HG03039 (cell line): ENCODE results near the gene LBP.
"Not testable (repeated sequence)": the region's sequence is repeated elsewhere in the genome, so short reads cannot be mapped to it uniquely, and the experiment has no call there.

Experiments
- ATAC-seq: cut with Tn5 transposase; IDR thresholded peaks from one replicate; pipeline ENCODE4 v1.9.1; 2021; ENCODE audit warnings: mild to moderate bottlenecking, moderate library complexity; ENCODE audit not compliant: unreplicated experiment

LBP gene, protein sequence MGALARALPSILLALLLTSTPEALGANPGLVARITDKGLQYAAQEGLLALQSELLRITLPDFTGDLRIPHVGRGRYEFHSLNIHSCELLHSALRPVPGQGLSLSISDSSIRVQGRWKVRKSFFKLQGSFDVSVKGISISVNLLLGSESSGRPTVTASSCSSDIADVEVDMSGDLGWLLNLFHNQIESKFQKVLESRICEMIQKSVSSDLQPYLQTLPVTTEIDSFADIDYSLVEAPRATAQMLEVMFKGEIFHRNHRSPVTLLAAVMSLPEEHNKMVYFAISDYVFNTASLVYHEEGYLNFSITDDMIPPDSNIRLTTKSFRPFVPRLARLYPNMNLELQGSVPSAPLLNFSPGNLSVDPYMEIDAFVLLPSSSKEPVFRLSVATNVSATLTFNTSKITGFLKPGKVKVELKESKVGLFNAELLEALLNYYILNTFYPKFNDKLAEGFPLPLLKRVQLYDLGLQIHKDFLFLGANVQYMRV

DNA sequence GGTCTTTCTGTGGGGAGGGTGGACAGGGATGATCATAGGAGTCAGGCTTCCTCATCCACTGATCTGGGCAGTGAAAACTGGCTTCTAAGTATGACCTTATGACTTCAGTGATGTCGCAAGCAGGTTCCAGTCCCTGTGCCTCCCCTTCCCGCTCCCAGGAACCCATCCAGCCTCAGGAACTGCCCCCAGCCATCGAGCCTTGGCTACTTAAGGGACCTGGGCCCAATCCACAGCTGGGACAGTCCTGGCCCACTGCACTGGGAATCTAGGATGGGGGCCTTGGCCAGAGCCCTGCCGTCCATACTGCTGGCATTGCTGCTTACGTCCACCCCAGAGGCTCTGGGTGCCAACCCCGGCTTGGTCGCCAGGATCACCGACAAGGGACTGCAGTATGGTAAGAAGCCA is at the start of gene LBP:
Gene LBP, plus strand, starts transcription at position 236 of the 405 bp plus-strand sequence. Its CDS starts 35 bp downstream, at position 271.
- no peak for ATAC-seq

DNA sequence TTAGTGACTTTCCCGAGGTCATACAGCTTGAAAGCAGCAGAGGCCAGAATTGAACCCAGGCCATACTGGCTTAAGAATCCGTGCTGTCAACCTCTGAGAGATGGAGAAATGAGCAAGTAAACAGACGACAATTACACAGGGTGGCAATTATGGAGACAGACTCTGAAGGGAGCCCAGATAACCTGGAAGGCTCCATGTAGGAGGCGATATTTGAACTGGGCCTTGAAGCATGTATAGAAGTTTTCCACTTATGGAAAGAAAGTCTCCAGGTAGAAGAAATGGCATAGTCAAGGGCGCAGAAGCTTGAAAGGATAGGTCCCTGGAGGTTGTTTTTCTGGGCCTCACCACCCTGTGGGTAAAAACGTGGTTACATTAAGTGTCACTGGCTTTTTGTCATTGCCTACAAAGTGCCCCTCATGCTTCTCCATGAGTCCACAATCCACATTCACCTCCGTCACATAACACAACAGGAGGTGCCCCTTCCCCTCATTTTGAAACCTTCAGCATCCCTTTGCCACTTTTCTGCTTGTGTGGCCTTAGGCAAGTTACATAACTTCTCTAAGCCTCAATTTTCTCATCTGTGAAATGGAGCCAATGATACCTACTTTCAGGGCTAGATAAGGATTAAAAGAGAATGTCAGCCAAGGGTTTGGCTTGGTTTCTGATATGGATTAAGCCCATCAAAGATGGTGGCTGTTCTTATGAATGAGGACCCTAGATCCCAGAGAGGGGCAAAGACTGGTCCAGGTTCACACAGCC is 48.2 kb upstream of the LBP start:
- no peak for ATAC-seq

DNA sequence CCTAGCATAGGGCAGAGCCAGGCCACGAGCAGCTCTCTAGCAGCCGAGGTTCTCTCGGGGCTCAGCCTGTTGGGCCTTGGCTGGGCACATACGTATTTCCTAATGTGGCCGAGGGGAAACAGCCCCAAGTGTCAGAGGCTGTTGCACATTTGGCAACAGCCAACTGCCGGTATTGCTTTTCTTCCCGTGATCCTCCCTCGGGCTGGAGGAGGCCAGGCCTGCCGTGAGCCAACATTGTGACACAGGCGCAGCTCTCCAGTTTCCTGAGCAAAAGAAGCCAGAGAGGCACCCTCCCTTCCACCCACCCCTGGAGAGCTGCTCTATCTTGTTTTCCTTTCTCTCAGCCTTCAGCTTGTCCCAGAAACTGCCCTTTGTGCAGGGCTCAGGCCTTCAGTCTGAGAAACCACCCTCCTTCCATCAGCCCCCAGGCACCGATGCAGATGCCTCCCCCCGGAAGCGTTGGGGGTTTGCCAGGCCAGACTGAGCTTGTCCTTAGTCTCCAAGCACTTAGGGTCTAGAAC is 47.5 kb upstream of the LBP start:
- no peak for ATAC-seq

DNA sequence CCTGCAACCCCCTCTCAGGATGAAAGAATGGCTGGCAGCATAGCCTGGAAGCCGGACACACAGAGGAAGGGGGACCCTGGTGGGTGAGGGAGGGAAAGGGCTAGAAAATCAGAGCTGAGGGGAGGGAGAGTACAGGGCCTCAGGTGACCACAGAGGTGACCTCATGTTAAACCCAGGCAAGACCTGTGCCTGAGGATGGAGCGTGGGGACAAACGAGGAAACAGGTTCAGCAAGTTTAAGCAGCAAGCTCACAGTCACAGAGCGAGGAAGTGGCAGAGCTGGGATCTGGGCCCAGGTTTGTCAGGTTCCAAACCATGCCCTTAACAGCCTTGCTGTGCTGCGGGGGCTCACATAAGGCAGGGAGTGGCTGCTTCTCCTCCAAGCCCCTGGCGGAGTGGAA is 46.3 kb upstream of the LBP start:
- no peak for ATAC-seq

DNA sequence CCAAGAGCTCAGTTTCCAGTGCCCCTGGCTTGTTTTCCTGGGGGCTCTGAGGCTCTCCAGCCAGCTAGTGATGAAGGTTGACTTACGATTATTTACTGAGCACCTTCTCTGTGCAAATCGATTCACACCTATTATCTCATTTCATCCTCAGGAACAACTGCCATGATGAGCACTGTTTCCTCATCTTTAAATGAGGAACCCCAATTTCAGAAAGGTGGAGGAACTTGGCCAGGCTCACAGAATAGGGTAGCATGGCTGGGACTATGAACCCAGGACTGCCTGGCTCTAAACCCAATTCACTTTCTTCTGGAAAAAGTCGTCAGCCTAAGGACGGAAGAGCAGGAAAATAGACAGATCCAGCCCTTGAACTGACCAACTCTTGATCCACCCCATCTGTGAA is 45.8 kb upstream of the LBP start:
- no peak for ATAC-seq

DNA sequence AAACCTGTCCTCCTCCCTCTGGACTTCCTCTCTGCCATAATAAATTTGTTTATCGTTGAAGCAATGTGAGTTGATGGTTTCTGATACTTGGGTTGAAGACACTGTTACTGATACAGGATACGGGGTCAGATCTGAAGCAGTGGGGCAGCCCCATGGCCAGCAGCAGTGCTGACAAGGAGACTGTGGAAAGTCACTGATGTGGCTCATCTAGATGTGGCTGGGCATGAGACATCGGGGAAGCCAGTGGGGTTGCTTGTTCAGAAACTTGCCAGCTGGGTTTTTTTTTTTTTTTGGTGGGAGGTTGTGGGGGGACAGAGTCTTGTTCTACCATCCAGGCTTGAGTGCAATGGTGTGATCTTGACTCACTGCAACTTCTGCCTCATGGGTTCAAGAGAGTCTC is 45.0 kb upstream of the LBP start:
- ATAC-seq, result no peak

DNA sequence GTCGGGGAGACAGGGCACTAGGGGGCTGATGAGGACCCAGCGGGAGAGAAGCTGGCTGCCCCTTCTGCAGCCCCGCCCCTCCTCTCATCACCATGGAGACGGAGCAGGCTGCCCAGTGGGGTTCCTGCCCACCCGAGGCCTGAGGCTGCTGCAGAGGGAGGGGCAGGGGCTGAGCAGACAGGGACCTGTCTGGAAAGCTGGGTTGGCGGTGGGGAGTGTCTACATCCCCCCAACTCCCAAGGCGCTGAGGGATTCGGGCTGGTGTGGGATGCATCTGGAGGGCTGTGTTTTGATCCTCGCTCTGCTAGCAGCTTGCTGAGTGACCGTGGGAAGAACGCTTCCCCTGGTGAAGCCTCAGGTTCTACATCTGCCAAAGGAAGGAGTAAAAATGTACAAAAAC is 43.5 kb upstream of the LBP start:
- no peak for ATAC-seq

DNA sequence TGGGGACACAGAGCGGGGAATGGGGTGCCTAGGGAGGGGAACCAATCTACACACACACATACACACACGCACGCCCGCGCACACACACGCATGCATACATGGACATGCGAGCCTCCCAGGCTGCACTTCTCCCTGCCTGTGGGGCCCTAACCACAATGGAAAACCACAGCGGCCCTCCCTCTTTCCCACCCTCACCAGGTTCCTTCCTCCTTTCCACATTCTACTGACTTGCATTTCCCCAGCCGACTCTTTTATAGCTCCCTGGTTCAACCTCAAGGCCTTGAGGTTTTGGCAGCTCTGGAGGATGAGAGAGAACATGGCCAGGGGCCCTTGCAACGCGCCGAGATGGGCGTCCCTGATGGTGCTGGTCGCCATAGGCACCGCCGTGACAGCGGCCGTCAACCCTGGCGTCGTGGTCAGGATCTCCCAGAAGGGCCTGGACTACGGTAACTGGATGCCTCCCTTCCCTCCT is 42.3 kb upstream of the LBP start, which contains the start of gene BPI:
Gene BPI, plus strand, starts transcription at position 249 of the 472 bp plus-strand sequence. Its CDS starts 68 bp downstream, at position 317.
- no peak for ATAC-seq

DNA sequence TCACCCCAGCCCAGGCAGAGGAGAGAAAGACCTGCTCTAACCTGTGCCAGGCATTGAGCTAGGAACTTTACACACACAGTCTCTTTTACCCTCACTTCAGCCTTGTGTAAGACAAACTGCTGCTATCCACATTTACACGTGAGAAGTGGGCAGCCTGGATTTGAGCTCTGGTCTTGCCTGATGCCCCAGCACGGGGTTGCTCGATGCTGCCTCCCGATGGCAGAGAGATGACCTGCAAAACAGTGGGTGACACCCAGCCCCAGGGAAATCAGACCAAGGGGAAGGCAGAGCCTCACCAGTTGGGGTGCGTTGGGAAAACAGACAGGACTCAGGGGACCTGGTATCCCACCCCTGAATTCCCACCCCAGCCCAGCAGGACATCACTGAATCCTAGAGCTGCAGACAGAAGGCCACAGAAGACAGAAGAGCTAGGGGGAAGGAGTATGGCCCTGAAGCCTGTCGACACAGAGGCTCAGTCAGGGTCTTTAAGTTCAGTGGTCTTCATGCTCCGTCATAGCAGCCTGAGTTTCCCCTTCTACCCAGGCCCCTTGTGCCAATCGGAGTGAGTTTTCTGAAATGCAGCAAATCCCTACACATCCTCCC is 41.3 kb upstream of the LBP start:
- ATAC-seq, result no peak

DNA sequence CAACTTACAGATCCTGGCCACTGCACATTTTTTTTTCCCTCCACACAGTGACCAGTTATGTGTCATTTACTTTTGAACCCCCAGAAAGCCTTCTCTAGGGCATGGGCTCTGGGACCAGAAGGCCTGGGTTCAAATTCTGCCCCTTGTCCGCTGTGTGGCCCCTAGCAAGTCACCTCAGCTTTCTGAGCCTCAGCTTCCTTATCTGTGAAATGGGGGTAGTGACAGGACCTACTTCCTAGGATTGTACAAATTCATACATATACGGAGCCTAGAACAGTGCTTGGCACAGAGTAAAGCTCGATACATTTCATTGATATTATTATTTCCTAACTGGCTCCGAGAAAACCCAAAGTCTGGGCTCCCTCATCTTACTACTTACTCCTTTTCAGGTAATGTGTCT is 40.7 kb upstream of the LBP start:
- no peak for ATAC-seq

DNA sequence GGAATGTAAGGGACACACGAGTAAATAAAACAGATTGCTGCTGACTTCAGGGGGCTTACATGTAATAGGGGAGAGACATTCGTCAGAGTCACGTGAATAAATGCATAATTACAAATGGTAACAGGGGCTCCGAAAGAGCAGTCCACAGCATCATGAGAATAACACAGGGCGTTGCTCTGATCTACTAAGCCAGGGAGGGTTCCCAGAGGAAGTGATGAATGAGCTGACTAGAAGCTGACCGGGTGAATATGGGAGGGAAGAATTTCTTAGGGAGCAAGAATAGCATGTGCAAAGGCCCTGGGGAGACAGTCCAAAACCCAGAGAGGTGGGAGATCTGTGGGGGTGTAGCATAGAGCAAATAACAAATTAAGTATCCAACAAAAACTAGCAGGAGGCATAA is 39.9 kb upstream of the LBP start:
- ATAC-seq, result no peak

DNA sequence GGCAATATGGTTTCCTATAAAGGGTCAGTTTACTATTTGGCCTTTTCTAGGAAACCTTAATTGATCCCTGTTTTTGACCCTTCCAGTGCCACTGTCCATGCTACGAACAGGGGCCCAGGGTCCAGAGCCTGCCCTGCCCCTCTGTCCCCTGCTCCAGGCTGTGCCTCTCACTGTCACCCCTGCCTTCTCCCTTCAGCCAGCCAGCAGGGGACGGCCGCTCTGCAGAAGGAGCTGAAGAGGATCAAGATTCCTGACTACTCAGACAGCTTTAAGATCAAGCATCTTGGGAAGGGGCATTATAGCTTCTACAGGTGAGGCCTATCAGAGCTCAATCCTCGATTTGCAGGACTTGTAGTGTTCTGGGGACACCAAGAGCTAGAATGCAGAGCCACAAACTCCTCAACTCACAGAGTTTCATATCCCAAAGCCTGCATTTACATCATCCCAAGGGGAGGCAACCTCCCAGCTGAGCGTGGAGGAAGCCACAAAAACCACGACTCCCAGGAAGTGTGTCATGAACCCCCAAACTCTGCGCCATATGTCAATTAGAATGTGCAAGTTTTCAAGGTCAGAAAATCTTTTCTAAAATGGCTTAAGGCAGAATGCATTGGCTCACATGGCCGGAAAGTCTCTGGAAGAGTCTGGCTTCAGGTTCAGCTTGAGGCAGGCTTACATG is 38.8 kb upstream of the LBP start:
- ATAC-seq, result no peak

DNA sequence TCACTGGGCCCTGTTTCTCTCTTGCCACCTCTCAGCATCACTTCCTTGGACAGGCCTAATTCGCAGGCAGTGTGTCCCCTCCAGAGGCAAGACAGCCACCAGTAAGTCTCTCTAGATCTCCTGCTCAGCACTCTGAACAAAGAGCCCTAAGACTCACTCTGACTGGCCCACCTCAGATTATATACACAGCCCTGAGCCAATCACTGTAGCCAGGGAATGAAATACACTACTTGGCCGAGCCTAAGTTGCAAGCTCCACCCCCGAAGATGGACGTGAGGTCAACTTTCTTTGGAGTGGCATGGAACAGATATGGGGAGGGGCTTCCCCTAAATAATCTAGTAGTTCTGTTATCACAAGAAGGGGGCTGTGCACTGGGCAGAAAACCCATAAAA is 38.2 kb upstream of the LBP start:
- ATAC-seq, result no peak

DNA sequence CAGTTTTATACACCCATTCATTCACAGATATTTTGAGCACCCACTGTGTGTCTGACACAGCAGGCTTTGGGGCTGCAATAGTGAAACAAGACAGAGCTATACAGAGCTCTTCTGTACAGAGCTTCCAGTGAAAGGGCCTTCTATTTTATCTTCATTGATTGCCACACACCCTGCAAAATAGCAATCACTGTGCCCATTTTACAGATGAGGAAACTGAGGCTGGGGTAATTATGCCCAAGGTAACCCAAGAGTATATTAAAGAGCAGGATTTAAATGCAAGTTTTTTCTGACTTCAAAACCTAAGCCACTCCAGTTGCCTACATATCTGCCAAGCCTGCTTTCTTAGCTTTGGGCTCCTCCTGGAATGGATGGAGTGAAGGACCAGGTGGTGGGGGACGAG is 37.8 kb upstream of the LBP start:
- no peak for ATAC-seq

DNA sequence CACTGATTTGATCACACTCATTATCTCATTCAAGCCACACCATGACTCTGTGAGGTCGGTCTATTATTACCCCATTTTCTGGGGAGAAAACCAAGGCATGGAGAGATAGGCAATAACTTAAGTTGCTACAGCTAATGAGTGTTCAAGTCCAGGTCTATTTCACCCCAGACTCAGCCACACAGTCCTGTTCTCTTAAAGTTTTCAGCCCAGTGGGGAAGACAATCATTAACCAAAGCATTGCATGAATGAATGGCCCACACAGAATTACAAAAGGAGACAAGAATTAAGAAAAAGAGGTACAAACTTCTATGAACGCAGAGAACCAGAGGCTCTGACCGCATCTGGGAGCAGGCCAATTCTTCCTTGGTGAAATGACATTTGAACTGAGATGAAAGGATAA is 35.2 kb upstream of the LBP start:
- ATAC-seq, result no peak

DNA sequence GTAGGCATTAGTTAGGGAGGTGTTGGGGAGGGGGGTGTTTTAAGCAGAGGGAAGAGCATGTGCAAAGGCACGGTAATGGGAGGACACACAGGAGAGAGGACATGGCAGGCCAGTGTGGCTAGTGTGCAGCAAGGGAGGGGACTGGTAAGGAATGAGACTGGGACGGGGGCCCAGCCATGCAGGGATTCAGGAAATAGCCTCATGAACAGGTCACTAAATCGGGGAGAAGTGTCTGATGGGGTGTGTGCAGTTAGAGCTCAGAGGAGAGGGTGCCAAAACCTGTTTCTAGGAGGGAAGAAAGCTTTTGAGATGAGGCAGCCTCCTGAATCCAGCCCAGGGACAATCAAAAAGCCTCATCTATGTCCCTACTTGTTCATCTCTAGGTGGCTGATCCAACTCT is 34.8 kb upstream of the LBP start:
- ATAC-seq, result no peak

DNA sequence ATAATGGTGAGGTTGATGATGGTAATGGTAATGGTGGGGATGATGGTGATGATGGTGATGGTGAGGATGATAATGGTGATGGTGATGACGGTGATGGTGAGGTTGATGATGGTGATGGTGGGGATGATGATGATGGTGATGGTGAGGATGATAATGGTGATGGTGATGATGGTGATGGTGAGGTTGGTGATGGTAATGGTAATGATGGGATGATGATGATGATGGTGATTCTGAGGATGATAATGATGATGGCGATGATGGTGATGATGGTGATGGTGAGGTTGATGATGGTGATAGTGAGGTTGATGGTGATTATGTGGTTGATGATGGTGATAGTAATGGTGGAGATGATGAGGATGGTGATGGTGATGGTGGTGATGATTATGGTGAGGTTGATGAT is 32.6 kb upstream of the LBP start:
- ATAC-seq, result no peak

DNA sequence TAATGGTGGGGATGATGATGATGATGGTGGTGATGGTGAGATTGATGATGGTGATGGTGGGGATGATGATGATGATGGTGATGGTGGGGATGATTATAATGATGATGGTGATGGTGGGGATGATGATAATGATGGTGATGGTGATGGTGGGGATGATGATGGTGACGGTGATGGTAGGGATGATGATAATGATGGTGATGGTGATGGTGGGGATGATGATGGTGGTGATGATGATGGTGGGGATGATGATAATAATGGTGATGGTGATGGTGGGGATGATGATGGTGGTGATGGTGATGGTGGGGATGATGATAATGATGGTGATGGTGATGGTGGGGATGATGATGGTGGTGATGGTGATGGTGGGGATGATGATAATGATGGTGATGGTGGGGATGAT is 31.9 kb upstream of the LBP start:
- ATAC-seq, result not testable (repeated sequence)

DNA sequence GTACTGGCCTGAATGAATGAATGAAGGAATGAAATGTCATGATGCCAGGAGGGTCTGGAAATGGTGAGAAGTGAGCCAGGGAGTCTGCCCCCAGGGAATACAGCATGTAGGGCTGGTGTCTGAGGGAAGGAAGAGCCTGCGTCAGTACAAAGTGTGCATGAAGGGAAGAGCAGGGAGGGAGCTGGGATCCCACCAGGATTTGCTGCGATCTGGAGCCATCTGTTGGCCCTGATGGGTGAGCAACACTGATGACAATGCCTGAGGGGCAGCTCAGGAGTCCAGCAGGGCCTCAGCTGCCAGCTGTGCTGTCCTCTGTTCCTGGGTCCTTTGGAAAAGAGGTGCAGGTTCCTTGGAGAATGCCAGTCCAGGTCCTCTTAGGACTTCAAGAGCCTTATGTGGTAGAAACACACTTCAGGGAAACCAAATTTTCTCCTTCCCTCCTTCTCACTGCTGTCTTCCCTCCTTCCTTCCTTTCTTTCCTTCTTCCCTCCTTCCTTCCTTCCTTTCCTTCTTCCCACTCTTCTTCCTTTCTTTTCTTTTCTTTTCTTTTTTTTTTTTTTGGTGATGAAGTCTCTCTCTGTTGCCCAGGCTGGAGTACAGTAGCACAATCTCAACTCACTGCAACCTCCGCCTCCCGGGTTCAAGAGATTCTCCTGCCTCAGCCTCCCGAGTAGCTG is 30.9 kb upstream of the LBP start:
- no peak for ATAC-seq

DNA sequence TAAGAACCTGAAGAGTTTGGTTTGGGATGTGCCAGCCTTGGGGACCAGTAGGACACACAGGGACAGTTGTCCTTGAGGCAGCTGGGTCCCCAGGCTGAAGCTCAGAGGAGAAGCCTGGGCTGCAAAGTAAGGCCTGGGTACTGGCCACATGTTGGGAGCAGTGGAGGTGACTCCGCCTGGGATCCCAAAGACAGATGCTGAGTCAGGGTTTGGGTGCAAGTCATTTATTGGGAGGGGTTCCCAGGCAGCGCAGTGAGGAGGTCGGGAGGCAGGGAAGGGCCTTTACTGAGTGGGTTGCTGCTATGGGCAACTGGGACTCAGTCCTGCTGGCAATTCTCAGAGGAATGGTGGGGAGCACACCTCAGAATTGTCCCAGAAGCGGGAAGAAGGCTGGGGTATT is 29.9 kb upstream of the LBP start:
- ATAC-seq, result no peak
